Measurements from ENCODE around the gene EIF4G3.

EIF4G3 gene

DNA sequence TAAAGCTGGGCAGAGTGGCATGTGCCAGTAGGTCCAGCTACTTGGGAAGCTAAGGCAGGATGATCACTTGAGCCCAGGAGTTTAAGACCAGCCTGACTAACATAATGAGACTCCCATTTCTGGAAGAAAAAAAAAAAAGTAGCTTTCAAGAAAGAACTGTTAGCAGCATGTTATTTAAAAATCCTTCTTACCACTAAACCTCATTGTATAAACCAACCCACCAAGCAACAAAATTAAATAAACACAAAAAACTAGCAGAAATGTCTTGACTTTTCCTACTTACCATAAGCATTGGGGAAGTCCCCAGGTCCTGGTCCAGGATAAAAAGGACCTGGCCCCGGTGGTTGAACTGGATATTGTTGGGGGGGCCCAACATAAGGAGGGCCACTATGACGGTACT, 196.6 kb downstream of the EIF4G3 start:
- no peaks in the 10 kb centered on the region for H3K9me3 ChIP-seq (ENCODE audit: low read depth, low read length)
- H3K36me3 ChIP-seq (ENCODE audit: insufficient read depth, low read length): peaks cover 5% of the 10 kb centered on the region
- no peak for TF ChIP-seq EZH2 (IDR thresholded peaks at IDR 0.05)
- TF ChIP-seq FOXP2 (optimal IDR thresholded peaks at IDR 0.05; ENCODE audit: control extremely low read depth, extremely low read length, insufficient read depth): no peak
- H3K4me3 ChIP-seq: no peak overlapping the region
- H3K9ac ChIP-seq (ENCODE audit: insufficient read length): no peak overlapping the region
- no peak for DNase-seq (ENCODE audit: low read depth, low spot score)
- H3K27ac ChIP-seq: no peak overlapping the region

GRCh38 chr1:20978413-20978812, 198.3 kb downstream of the EIF4G3 start:
- H3K27ac ChIP-seq: no peak overlapping the region
- no peak for TF ChIP-seq EZH2 (IDR thresholded peaks at IDR 0.05)
- no peak for TF ChIP-seq FOXP2 (optimal IDR thresholded peaks at IDR 0.05; ENCODE audit: control extremely low read depth, extremely low read length, insufficient read depth)
- TF ChIP-seq POLR2AphosphoS5 (IDR thresholded peaks at IDR 0.05; ENCODE audit: borderline replicate concordance, low read depth, low read length): no peak

DNA sequence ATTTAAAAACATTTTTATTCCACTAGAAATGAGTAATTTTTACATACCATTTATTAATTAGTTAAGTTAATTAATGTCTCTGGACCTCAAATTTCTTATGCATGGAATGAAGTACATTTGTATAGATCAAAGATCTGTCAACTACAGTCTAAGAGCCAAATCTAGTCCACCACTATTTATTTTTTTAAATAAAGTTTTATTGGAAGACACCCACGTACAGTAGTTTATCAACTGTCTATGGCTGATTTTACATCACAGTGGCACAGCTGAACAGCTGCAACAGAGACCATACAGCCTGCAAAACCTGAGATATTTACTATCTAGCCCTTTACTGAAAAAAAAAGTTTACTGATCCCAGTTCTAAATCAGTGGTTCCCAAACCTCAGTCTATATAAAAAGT, 201.0 kb downstream of the EIF4G3 start:
- Histone ChIP-seq H3K27ac (no peak overlapping the region), H3K4me3 (no peak overlapping the region), H3K36me3 (ENCODE audit: insufficient read depth, low read length) (peaks cover 30% of the 10 kb centered on the region), H3K9me3 (ENCODE audit: low read depth, low read length) (no peaks in the 10 kb centered on the region), H3K9ac (ENCODE audit: insufficient read length) (no peak overlapping the region)
- DNase-seq (ENCODE audit: low read depth, low spot score): no peak
- TF ChIP-seq POLR2AphosphoS5 (IDR thresholded peaks at IDR 0.05; ENCODE audit: borderline replicate concordance, low read depth, low read length) (no peak), FOXP2 (optimal IDR thresholded peaks at IDR 0.05; ENCODE audit: control extremely low read depth, extremely low read length, insufficient read depth) (no peak), EZH2 (IDR thresholded peaks at IDR 0.05) (no peak)

More at GRCh38 chr1:20978413-20978812, 198.3 kb downstream of the EIF4G3 start:
- no peaks in the 10 kb centered on the region for H3K9me3 ChIP-seq (ENCODE audit: low read depth, low read length)
- DNase-seq (ENCODE audit: low read depth, low spot score): no peak
- H3K36me3 ChIP-seq (ENCODE audit: insufficient read depth, low read length): peaks cover 5% of the 10 kb centered on the region
- no peak overlapping the region for H3K9ac ChIP-seq (ENCODE audit: insufficient read length)
- H3K4me3 ChIP-seq: no peak overlapping the region

DNA sequence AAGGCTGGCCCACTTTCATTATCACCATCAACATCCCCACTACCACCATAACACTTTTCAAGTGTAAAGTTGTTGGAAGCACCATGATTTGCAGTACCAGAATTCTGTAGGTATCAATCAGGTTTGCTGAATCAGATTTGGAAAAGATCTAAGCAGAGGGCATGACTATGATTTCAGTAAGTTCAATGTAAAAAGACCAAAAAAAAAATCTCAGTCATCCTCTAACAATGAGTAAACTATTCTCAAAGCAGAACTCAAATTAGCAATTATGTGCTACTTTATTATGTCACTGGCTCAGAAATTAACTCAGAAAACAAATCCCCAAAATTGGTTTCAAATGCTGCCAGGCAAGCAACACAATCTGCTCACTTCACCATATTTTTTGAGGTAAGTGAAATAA, 201.7 kb downstream of the EIF4G3 start:
- DNase-seq (ENCODE audit: low read depth, low spot score): no peak
- Histone ChIP-seq H3K36me3 (ENCODE audit: insufficient read depth, low read length) (peaks cover 30% of the 10 kb centered on the region), H3K9me3 (ENCODE audit: low read depth, low read length) (no peaks in the 10 kb centered on the region), H3K4me3 (no peak overlapping the region), H3K9ac (ENCODE audit: insufficient read length) (no peak overlapping the region), H3K27ac (no peak overlapping the region)
- TF ChIP-seq POLR2AphosphoS5 (IDR thresholded peaks at IDR 0.05; ENCODE audit: borderline replicate concordance, low read depth, low read length): no peak
- TF ChIP-seq EZH2 (IDR thresholded peaks at IDR 0.05): no peak
- TF ChIP-seq FOXP2 (optimal IDR thresholded peaks at IDR 0.05; ENCODE audit: control extremely low read depth, extremely low read length, insufficient read depth): no peak

- Histone ChIP-seq H3K9ac (ENCODE audit: insufficient read length) (no peak overlapping the region), H3K4me3 (no peak overlapping the region), H3K9me3 (ENCODE audit: low read depth, low read length) (no peaks in the 10 kb centered on the region), H3K36me3 (ENCODE audit: insufficient read depth, low read length) (peaks cover 31% of the 10 kb centered on the region), H3K27ac (no peak overlapping the region)
- TF ChIP-seq POLR2AphosphoS5 (IDR thresholded peaks at IDR 0.05; ENCODE audit: borderline replicate concordance, low read depth, low read length): no peak
- TF ChIP-seq FOXP2 (optimal IDR thresholded peaks at IDR 0.05; ENCODE audit: control extremely low read depth, extremely low read length, insufficient read depth): no peak
- no peak for TF ChIP-seq EZH2 (IDR thresholded peaks at IDR 0.05)
- no peak for DNase-seq (ENCODE audit: low read depth, low spot score)
Observed at GRCh38 chr1:20974069-20974468, 202.6 kb downstream of the EIF4G3 start.

- no peak overlapping the region for H3K4me3 ChIP-seq
- TF ChIP-seq EZH2 (IDR thresholded peaks at IDR 0.05): no peak
- no peak for TF ChIP-seq POLR2AphosphoS5 (IDR thresholded peaks at IDR 0.05; ENCODE audit: borderline replicate concordance, low read depth, low read length)
- TF ChIP-seq FOXP2 (optimal IDR thresholded peaks at IDR 0.05; ENCODE audit: control extremely low read depth, extremely low read length, insufficient read depth): no peak
- no peak overlapping the region for H3K27ac ChIP-seq
Observed at GRCh38 chr1:20972855-20973254, 203.8 kb downstream of the EIF4G3 start.

GRCh38 chr1:20964540-20965484, 211.9 kb downstream of the EIF4G3 start:
- Histone ChIP-seq H3K4me3 (no peak overlapping the region), H3K27ac (no peak overlapping the region), H3K9me3 (ENCODE audit: low read depth, low read length) (no peaks in the 10 kb centered on the region), H3K9ac (ENCODE audit: insufficient read length) (no peak overlapping the region), H3K36me3 (ENCODE audit: insufficient read depth, low read length) (peaks cover 30% of the 10 kb centered on the region)
- DNase-seq (ENCODE audit: low read depth, low spot score): no peak
- TF ChIP-seq FOXP2 (optimal IDR thresholded peaks at IDR 0.05; ENCODE audit: control extremely low read depth, extremely low read length, insufficient read depth) (no peak), EZH2 (IDR thresholded peaks at IDR 0.05) (no peak), POLR2AphosphoS5 (IDR thresholded peaks at IDR 0.05; ENCODE audit: borderline replicate concordance, low read depth, low read length) (no peak)

More at GRCh38 chr1:20972855-20973254, 203.8 kb downstream of the EIF4G3 start:
- H3K9me3 ChIP-seq (ENCODE audit: low read depth, low read length): no peaks in the 10 kb centered on the region
- no peak overlapping the region for H3K9ac ChIP-seq (ENCODE audit: insufficient read length)
- DNase-seq (ENCODE audit: low read depth, low spot score): no peak
- peaks cover 34% of the 10 kb centered on the region for H3K36me3 ChIP-seq (ENCODE audit: insufficient read depth, low read length)

- Histone ChIP-seq H3K4me3 (no peak overlapping the region), H3K9me3 (ENCODE audit: low read depth, low read length) (no peaks in the 10 kb centered on the region), H3K9ac (ENCODE audit: insufficient read length) (no peak overlapping the region), H3K36me3 (ENCODE audit: insufficient read depth, low read length) (peaks cover 21% of the 10 kb centered on the region), H3K27ac (no peak overlapping the region)
- TF ChIP-seq EZH2 (IDR thresholded peaks at IDR 0.05): no peak
- no peak for TF ChIP-seq POLR2AphosphoS5 (IDR thresholded peaks at IDR 0.05; ENCODE audit: borderline replicate concordance, low read depth, low read length)
- no peak for TF ChIP-seq FOXP2 (optimal IDR thresholded peaks at IDR 0.05; ENCODE audit: control extremely low read depth, extremely low read length, insufficient read depth)
- DNase-seq (ENCODE audit: low read depth, low spot score): peak; percentile 10
Observed at GRCh38 chr1:20962576-20963258, 214.0 kb downstream of the EIF4G3 start.

All from SK-N-MC (cell line).